AG04450 (cell line): ENCODE results near the gene TNMD. TPM values are rescaled to one million over a fixed set of nuclear protein-coding genes. Genes with fewer than 3 reads are reported as not detected.
A peak's percentile ranks its signal among the peaks of the same experiment; 100 is the strongest.

ENCODE experiments used
- CTCF ChIA-PET: fragments of 300-600, 350-600 bp; formaldehyde crosslinking; extraction: SDS; loops from one replicate; lab custom pipeline; 2022; ENCODE audit warnings: antibody characterized with exemption, inconsistent platforms; lab: Charles Lee
- POLR2A ChIA-PET: fragments of 350-600 bp; formaldehyde crosslinking; extraction: SDS; loops from one replicate; lab custom pipeline; 2021; ENCODE audit warnings: antibody characterized with exemption, inconsistent platforms; lab: Yijun Ruan, JAX
- DNase-seq: peaks from one replicate; pipeline ENCODE4 v3.0.0-alpha.2; 2011; ENCODE audit warnings: low read depth, low spot score
- H3K27ac ChIP-seq: one replicate; pipeline ENCODE4 v1.5.1; 2012; ENCODE audit warnings: low read depth, low read length, control low read depth
- H3K27me3 ChIP-seq: one replicate; pipeline ENCODE4 v1.6.0; 2012; ENCODE audit warnings: low read length; ENCODE audit not compliant: control insufficient read depth, insufficient read depth
- H3K4me3 ChIP-seq: 2 replicates; pipeline ENCODE4 v1.5.1; 2011; ENCODE audit warnings: mild to moderate bottlenecking, low read depth, low read length, control low read depth
- H3K9me3 ChIP-seq: 2 replicates; pipeline ENCODE4 v1.5.1; 2012; ENCODE audit warnings: low read length; ENCODE audit not compliant: control insufficient read depth, insufficient read depth
- polyA plus RNA-seq: library from polyadenylated mRNA; depleted of rRNA; stranded (reverse); fragments of >200 nt; gene quantifications from 2 replicates; pipeline ENCODE4 v1.2.3, GENCODE V29; 2011
- TF ChIP-seq, protein P1 (sequence below): IDR thresholded peaks from 2 replicates; pipeline ENCODE4 v1.5.1; 2011; ENCODE audit warnings: low read depth, low read length, control low read depth, inconsistent platforms

TNMD gene
- polyA plus RNA-seq, 1 experiment = not detected

DNA sequence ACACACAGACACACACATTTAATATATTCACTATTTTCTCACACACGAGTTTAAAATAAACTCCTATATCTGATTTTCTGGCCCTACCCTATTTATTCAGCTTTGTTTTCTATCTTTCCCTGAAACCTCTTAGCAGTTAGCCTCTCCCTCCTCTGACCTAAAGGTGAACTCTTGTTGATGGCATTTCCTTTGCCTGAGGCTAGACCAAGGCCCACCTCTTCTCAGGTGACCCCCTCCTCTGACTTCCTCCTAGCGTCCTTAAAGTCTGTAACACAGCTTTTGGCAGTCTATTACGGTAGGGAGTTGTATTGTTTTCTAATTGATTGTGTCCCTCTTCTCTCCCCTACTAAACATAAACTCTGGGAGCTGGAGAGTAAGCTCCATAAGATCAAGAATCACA, 57.6 kb downstream of the TNMD start:
- Histone ChIP-seq H3K9me3 (no peaks in the 10 kb centered on the region), H3K27me3 (no peaks in the 10 kb centered on the region), H3K4me3 (no peak overlapping the region), H3K27ac (no peak overlapping the region)
- DNase-seq = no peak
- CTCF ChIA-PET = interaction anchor here (1.9 kb wide), 1 partner anchor 126 kb away, joined by 4 read pairs; no protein-coding TSS in a partner anchor
- POLR2A ChIA-PET = no interaction called here
- TF ChIP-seq, protein P1, sequence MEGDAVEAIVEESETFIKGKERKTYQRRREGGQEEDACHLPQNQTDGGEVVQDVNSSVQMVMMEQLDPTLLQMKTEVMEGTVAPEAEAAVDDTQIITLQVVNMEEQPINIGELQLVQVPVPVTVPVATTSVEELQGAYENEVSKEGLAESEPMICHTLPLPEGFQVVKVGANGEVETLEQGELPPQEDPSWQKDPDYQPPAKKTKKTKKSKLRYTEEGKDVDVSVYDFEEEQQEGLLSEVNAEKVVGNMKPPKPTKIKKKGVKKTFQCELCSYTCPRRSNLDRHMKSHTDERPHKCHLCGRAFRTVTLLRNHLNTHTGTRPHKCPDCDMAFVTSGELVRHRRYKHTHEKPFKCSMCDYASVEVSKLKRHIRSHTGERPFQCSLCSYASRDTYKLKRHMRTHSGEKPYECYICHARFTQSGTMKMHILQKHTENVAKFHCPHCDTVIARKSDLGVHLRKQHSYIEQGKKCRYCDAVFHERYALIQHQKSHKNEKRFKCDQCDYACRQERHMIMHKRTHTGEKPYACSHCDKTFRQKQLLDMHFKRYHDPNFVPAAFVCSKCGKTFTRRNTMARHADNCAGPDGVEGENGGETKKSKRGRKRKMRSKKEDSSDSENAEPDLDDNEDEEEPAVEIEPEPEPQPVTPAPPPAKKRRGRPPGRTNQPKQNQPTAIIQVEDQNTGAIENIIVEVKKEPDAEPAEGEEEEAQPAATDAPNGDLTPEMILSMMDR = no peak

DNA sequence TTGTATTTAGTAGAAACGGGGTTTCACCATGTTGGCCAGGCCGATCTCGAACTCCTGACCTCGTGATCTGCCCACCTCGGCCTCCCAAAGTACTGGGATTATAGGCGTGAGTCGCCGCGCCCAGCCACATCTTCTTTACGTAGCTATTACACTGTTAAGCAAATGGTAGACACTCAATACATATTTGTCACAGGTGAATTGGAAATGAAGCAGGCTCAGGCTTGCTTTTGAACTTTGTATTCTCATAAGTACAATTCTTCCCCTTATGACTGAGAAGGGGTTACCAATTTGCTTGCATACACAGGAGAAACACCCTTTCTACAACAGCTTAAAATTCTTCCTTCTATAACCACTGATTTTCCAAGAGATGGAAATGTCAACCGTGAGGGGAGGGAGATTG, 58.5 kb downstream of the TNMD start:
- CTCF ChIA-PET = interaction anchor here (1.8 to 2.1 kb wide), 2 partner anchors 12 to 28 kb away, joined by 5 to 7 read pairs; no protein-coding TSS in a partner anchor
- Histone ChIP-seq H3K27ac (peak overlapping the region; percentile 94), H3K4me3 (no peak overlapping the region), H3K27me3 (no peaks in the 10 kb centered on the region), H3K9me3 (no peaks in the 10 kb centered on the region)
- no peak for DNase-seq
- TF ChIP-seq, protein P1 = no peak
- POLR2A ChIA-PET = no interaction called here

GRCh38 chrX:100643956-100644860, 59.5 kb downstream of the TNMD start, which contains the start of gene SRPX2:
TSS of gene SRPX2 (plus strand) at chrX:100644199. CDS start at chrX:100646323, 2,124 bp downstream.
- no peaks in the 10 kb centered on the region for H3K27me3 ChIP-seq
- H3K27ac ChIP-seq = peak within 1 kb of the TSS; percentile 94
- TF ChIP-seq, protein P1 = no peak
- DNase-seq = peak; percentile 74
- ChIA-PET CTCF (interaction anchor here (0.7 to 2.1 kb wide), 4 partner anchors 11 to 124 kb away, joined by 3 to 7 read pairs (median 4); no protein-coding TSS in a partner anchor), POLR2A (interaction anchor here (0.6 kb wide), 1 partner anchor 16 kb away, joined by 3 read pairs; no protein-coding TSS in a partner anchor)
- no peaks in the 10 kb centered on the region for H3K9me3 ChIP-seq
- peak within 1 kb of the TSS; percentile 65 for H3K4me3 ChIP-seq

- Histone ChIP-seq H3K27me3 (no peaks in the 10 kb centered on the region), H3K4me3 (peak overlapping the region; percentile 65), H3K9me3 (no peaks in the 10 kb centered on the region), H3K27ac (no peak overlapping the region)
- TF ChIP-seq, protein P1 = no peak
- POLR2A ChIA-PET = interaction anchor here (0.5 kb wide), 1 partner anchor 9 kb away, joined by 3 read pairs; no protein-coding TSS in a partner anchor
- no peak for DNase-seq
- CTCF ChIA-PET = interaction anchor here (0.7 to 5.5 kb wide), 4 partner anchors 8 to 123 kb away, joined by 3 to 47 read pairs (median 5); partner anchors contain the start of gene TSPAN6
Observed at GRCh38 chrX:100645106-100645505, 60.4 kb downstream of the TNMD start.

- ChIA-PET POLR2A (no interaction called here), CTCF (interaction anchor here (0.6 to 5.5 kb wide), 5 partner anchors 10 to 135 kb away, joined by 3 to 47 read pairs (median 6); partner anchors contain the start of gene TSPAN6)
- H3K27ac ChIP-seq = peak overlapping the region; percentile 47
- no peaks in the 10 kb centered on the region for H3K9me3 ChIP-seq
- DNase-seq = no peak
- H3K4me3 ChIP-seq = no peak overlapping the region
- TF ChIP-seq, protein P1 = peak; percentile 29; the same call in 1 of the 2 replicates
- no peaks in the 10 kb centered on the region for H3K27me3 ChIP-seq
Observed at GRCh38 chrX:100647095-100647494, 62.4 kb downstream of the TNMD start.
